HEK293 (cell line): ENCODE results near the gene CDNF.

Experiments used
- CTCF ChIA-PET: fragments of 350-600 bp; formaldehyde crosslinking; extraction: SDS; loops from one replicate; lab custom pipeline; 2021; ENCODE audit warnings: antibody characterized with exemption; lab: Yijun Ruan, JAX
- POLR2A ChIA-PET: fragments of 300-600 bp; formaldehyde crosslinking; extraction: SDS; loops from one replicate; lab custom pipeline; 2020; ENCODE audit warnings: antibody characterized with exemption, inconsistent platforms; lab: Yijun Ruan, JAX
- H3K27ac ChIP-seq: fragments of 200-500 bp; sonication (Bioruptor generic); 2 replicates; pipeline ENCODE4 v1.5.1; 2014; ENCODE audit warnings: low read depth, low read length, control low read depth, inconsistent platforms; ENCODE audit errors: extremely low read depth
- H3K36me3 ChIP-seq, 2 experiments: fragments of 200-500 bp in 1 of 2; sonication (Bioruptor generic) in 1 of 2; 1 replicate in 1 of 2; 2 replicates in 1 of 2; pipeline ENCODE4 v1.5.1; 2014 to 2017; ENCODE audit warnings: inconsistent platforms in 2 of 2, low read length in 2 of 2; ENCODE audit not compliant: control insufficient read depth in 2 of 2, insufficient read depth in 1 of 2
- H3K4me1 ChIP-seq: fragments of 200-500 bp; sonication (Bioruptor generic); 2 replicates; pipeline ENCODE4 v1.5.1; 2014; ENCODE audit warnings: mild to moderate bottlenecking, low read length, inconsistent platforms; ENCODE audit not compliant: control insufficient read depth, insufficient read depth
- H3K4me3 ChIP-seq: 2 replicates; pipeline ENCODE4 v1.5.1; 2011; ENCODE audit warnings: low read depth, mild to moderate bottlenecking, control low read depth, low read length, moderate library complexity
- H3K9me3 ChIP-seq: fragments of 200-500 bp; sonication (Bioruptor generic); 2 replicates; pipeline ENCODE4 v1.5.1; 2014; ENCODE audit warnings: low read depth, low read length, inconsistent platforms; ENCODE audit not compliant: control insufficient read depth, insufficient read depth
- INSM2 ChIP-seq: fragments of 450-650 bp; formaldehyde crosslinking; IDR thresholded peaks from 2 replicates; pipeline ENCODE4 v1.5.1; 2016; ENCODE audit warnings: missing biosample characterization, missing genetic modification characterization
- KLF1 ChIP-seq: fragments of 450-650 bp; formaldehyde crosslinking; IDR thresholded peaks from 2 replicates; pipeline ENCODE4 v1.5.1; 2016; ENCODE audit warnings: missing biosample characterization, missing genetic modification characterization
- KLF16 ChIP-seq: fragments of 450-650 bp; formaldehyde crosslinking; IDR thresholded peaks from 2 replicates; pipeline ENCODE4 v1.5.1; 2017; ENCODE audit warnings: missing biosample characterization, missing genetic modification characterization
- KLF8 ChIP-seq: fragments of 450-650 bp; formaldehyde crosslinking; IDR thresholded peaks from 2 replicates; pipeline ENCODE4 v1.5.1; 2016; ENCODE audit warnings: missing biosample characterization, missing genetic modification characterization
- SCRT1 ChIP-seq: fragments of 450-650 bp; formaldehyde crosslinking; IDR thresholded peaks from 2 replicates; pipeline ENCODE4 v1.5.1; 2016; ENCODE audit warnings: missing biosample characterization, missing genetic modification characterization, borderline replicate concordance
- SCRT2 ChIP-seq: fragments of 450-650 bp; formaldehyde crosslinking; IDR thresholded peaks from 2 replicates; pipeline ENCODE4 v1.5.1; 2016; ENCODE audit warnings: missing biosample characterization, missing genetic modification characterization
- SP2 ChIP-seq: fragments of 450-650 bp; formaldehyde crosslinking; IDR thresholded peaks from 2 replicates; pipeline ENCODE4 v1.5.1; 2016; ENCODE audit warnings: missing biosample characterization, missing genetic modification characterization
- SP7 ChIP-seq: fragments of 450-650 bp; formaldehyde crosslinking; IDR thresholded peaks from 2 replicates; pipeline ENCODE4 v1.5.1; 2016; ENCODE audit warnings: missing biosample characterization, missing genetic modification characterization
- ZBTB17 ChIP-seq: fragments of 450-650 bp; formaldehyde crosslinking; IDR thresholded peaks from 2 replicates; pipeline ENCODE4 v1.5.1; 2016; ENCODE audit warnings: missing biosample characterization, missing genetic modification characterization
- ZBTB20 ChIP-seq: fragments of 450-650 bp; formaldehyde crosslinking; IDR thresholded peaks from 2 replicates; pipeline ENCODE4 v1.5.1; 2016; ENCODE audit warnings: missing biosample characterization, missing genetic modification characterization
- ZNF121 ChIP-seq: fragments of 450-650 bp; formaldehyde crosslinking; IDR thresholded peaks from 2 replicates; pipeline ENCODE4 v1.5.1; 2016; ENCODE audit warnings: missing biosample characterization, missing genetic modification characterization
- ZNF133 ChIP-seq: fragments of 450-650 bp; formaldehyde crosslinking; IDR thresholded peaks from 2 replicates; pipeline ENCODE4 v1.5.1; 2016; ENCODE audit warnings: missing biosample characterization, missing genetic modification characterization
- ZNF138 ChIP-seq: fragments of 450-650 bp; formaldehyde crosslinking; IDR thresholded peaks from 2 replicates; pipeline ENCODE4 v1.5.1; 2016; ENCODE audit warnings: missing biosample characterization, missing genetic modification characterization, borderline replicate concordance
- ZNF324 ChIP-seq: fragments of 450-650 bp; formaldehyde crosslinking; IDR thresholded peaks from 2 replicates; pipeline ENCODE4 v1.5.1; 2016; ENCODE audit warnings: missing biosample characterization, missing genetic modification characterization
- ZNF362 ChIP-seq: fragments of 450-650 bp; formaldehyde crosslinking; IDR thresholded peaks from 2 replicates; pipeline ENCODE4 v1.5.1; 2016; ENCODE audit warnings: missing biosample characterization, missing genetic modification characterization
- ZNF366 ChIP-seq: fragments of 450-650 bp; formaldehyde crosslinking; conservative IDR thresholded peaks from 2 replicates; pipeline ENCODE4 v1.5.1; 2016; ENCODE audit warnings: missing biosample characterization, missing genetic modification characterization
- ZNF449 ChIP-seq: fragments of 450-650 bp; formaldehyde crosslinking; IDR thresholded peaks from 2 replicates; pipeline ENCODE4 v1.5.1; 2017; ENCODE audit warnings: missing biosample characterization, mild to moderate bottlenecking, missing genetic modification characterization, moderate library complexity
- ZNF544 ChIP-seq: fragments of 450-650 bp; formaldehyde crosslinking; IDR thresholded peaks from 2 replicates; pipeline ENCODE4 v1.5.0; 2017; ENCODE audit warnings: missing biosample characterization, missing genetic modification characterization
- ZNF600 ChIP-seq: fragments of 450-650 bp; formaldehyde crosslinking; IDR thresholded peaks from 2 replicates; pipeline ENCODE4 v1.5.1; 2016; ENCODE audit warnings: missing biosample characterization, missing genetic modification characterization

CDNF gene

GRCh38 chr10:14843327-14843988 is 5.6 kb upstream of the CDNF start:
- H3K27ac ChIP-seq, result no peak overlapping the region
- POLR2A ChIA-PET, result interaction anchor here (2.2 kb wide), 1 partner anchor 34 kb away, joined by 6 read pairs; the partner anchor contains the start of gene SUV39H2
- TF ChIP-seq SCRT2 (peak; percentile 65), KLF16 (tag by site-specific recombination) (no peak)
- TF ChIP-seq, all 188 proteins: peak for 1
- H3K36me3 ChIP-seq, result peaks cover 42 to 71% of the 10 kb centered on the region in 2 experiments
- H3K4me1 ChIP-seq, result no peaks in the 10 kb centered on the region
- CTCF ChIA-PET, result interaction anchor here (0.6 to 0.7 kb wide), 3 partner anchors 66 to 1304 kb away, joined by 3 to 4 read pairs (median 3); no protein-coding TSS in a partner anchor
- H3K9me3 ChIP-seq, result no peaks in the 10 kb centered on the region
- no peak overlapping the region for H3K4me3 ChIP-seq

- TF ChIP-seq ZNF366 (tag by site-specific recombination), result no peak
- TF ChIP-seq KLF1 (tag by site-specific recombination), result no peak
- no peak for TF ChIP-seq SCRT1 (tag by site-specific recombination)
- no peak for TF ChIP-seq KLF8 (tag by site-specific recombination)
- TF ChIP-seq ZNF449 (tag by site-specific recombination), result no peak
- H3K36me3 ChIP-seq, result peaks cover 31 to 51% of the 10 kb centered on the region in 2 experiments
- H3K4me3 ChIP-seq, result no peak overlapping the region
- H3K27ac ChIP-seq, result no peak overlapping the region
- H3K4me1 ChIP-seq, result peaks cover 5% of the 10 kb centered on the region; the same call in 1 of the 2 replicates
- CTCF ChIA-PET, result interaction anchor here (1.1 kb wide), 1 partner anchor 303 kb away, joined by 3 read pairs; no protein-coding TSS in a partner anchor
- POLR2A ChIA-PET, result no interaction called here
- no peaks in the 10 kb centered on the region for H3K9me3 ChIP-seq
Observed at GRCh38 chr10:14840178-14840577, 2.3 kb upstream of the CDNF start.

GRCh38 chr10:14839305-14839695 is 1.5 kb upstream of the CDNF start:
- POLR2A ChIA-PET, result interaction anchor here (1.7 to 3.9 kb wide), 4 partner anchors 28 to 121 kb away, joined by 5 to 68 read pairs (median 18); partner anchors contain the start of genes DCLRE1C, MEIG1 and SUV39H2

More at GRCh38 chr10:14839305-14839695, 1.5 kb upstream of the CDNF start:
- H3K9me3 ChIP-seq, result no peaks in the 10 kb centered on the region
- peak overlapping the region; percentile 88; the same call in 1 of the 2 replicates for H3K27ac ChIP-seq
- TF ChIP-seq ZNF362 (0 out of 2 replicates have a peak, but pooled peaks have one; percentile 39), SP7 (tag by site-specific recombination) (peak; percentile 86), INSM2 (tag by site-specific recombination) (no peak), ZNF544 (no peak), ZNF600 (tag by site-specific recombination) (peak; percentile 76), ZNF133 (tag by site-specific recombination) (no peak), SP2 (peak; percentile 40), ZBTB20 (tag by site-specific recombination) (peak; percentile 46; the same call in 1 of the 2 replicates), ZBTB17 (tag by site-specific recombination) (peak; percentile 82), ZNF121 (peak; percentile 94), ZNF138 (no peak), ZNF324 (no peak), ZNF449 (tag by site-specific recombination) (no peak)
- CTCF ChIA-PET, result interaction anchor here (0.8 to 1.1 kb wide), 2 partner anchors 110 to 302 kb away, joined by 3 to 5 read pairs; no protein-coding TSS in a partner anchor
- H3K4me3 ChIP-seq, result peak overlapping the region; percentile 94
- H3K36me3 ChIP-seq, result peaks cover 28 to 43% of the 10 kb centered on the region in 2 experiments; a peak in 2 of 3 replicates
- H3K4me1 ChIP-seq, result peaks cover 5% of the 10 kb centered on the region; the same call in 1 of the 2 replicates
